Esophagus squamous epithelium (tissue), 5 donors: Measurements from ENCODE around the gene SURF1. TPM values are rescaled to one million over a fixed set of nuclear protein-coding genes. Genes with fewer than 3 reads are reported as not detected.

Source experiments
- DNase-seq: peaks from one replicate; lab custom pipeline; 2025; lab: John Stamatoyannopoulos, UW
- H3K27ac ChIP-seq, 4 donors: fragments of 200-600 bp; sonication (generic); one replicate each; pipeline ENCODE4 v1.5.1; 2016 to 2019; ENCODE audit warnings: mild to moderate bottlenecking in 1 of 4
- H3K27me3 ChIP-seq, 4 donors: fragments of 200-600 bp; sonication (generic); 1 replicate in 3 of 4; 2 replicates in 1 of 4; pipeline versions ENCODE4 v1.5.1 to v1.6.0; 2017 to 2021; ENCODE audit warnings: antibody characterized with exemption in 1 of 4
- H3K36me3 ChIP-seq, 3 donors: fragments of 200-600 bp; sonication (generic); one replicate each; pipeline ENCODE4 v1.5.1; 2016 to 2019
- H3K4me1 ChIP-seq, 3 donors: fragments of 200-600 bp; sonication (generic); one replicate each; pipeline ENCODE4 v1.5.1; 2017 to 2019
- H3K4me3 ChIP-seq, 4 donors: fragments of 200-600 bp; sonication (generic); 1 replicate in 3 of 4; 2 replicates in 1 of 4; pipeline ENCODE4 v1.5.1; 2016 to 2019; ENCODE audit warnings: mild to moderate bottlenecking in 2 of 4, moderate library complexity in 1 of 4
- H3K9me3 ChIP-seq, 3 donors: fragments of 200-600 bp; sonication (generic); one replicate each; pipeline ENCODE4 v1.5.1; 2016 to 2019
- POLR2A ChIP-seq, 4 donors: fragments of 450-650 bp; IDR thresholded peaks; one replicate each; pipeline ENCODE4 v1.6.1; 2017; ENCODE audit warnings: antibody characterized with exemption in 4 of 4, mild to moderate bottlenecking in 4 of 4, moderate library complexity in 3 of 4
- WGBS, 2 donors: methylation state at CpG; one replicate each; pipeline ENCODE4 v1.1.5; 2018; 5-methylcytosine and 5-hydroxymethylcytosine counted together
- intact Hi-C: fragments of 100-400 bp; cut with DNase I; formaldehyde crosslinking; loops from one replicate; pipeline ENCODE4 v1.15.0; 2022
- total RNA-seq, 4 donors: library from RNA; depleted of rRNA; stranded (reverse); fragments of >200 nt; gene quantifications; one replicate each; pipeline ENCODE4 v1.1.0, GENCODE V29; 2016
- TF ChIP-seq, protein P1 (sequence below), 6 experiments: fragments of 450-650 bp in 4 of 6; fragments of 200-600 bp in 2 of 6; sonication (generic) in 2 of 6; IDR thresholded peaks; one replicate each; pipeline ENCODE4 v1.5.1; 2016 to 2019; ENCODE audit warnings: antibody characterized with exemption in 6 of 6, mild to moderate bottlenecking in 4 of 6, moderate library complexity in 4 of 6
- donor health status: DM: yes; HTN: yes; CAD: no.

The SURF1 gene
- total RNA-seq, 4 donors from 2014 or later, result 18.2 to 44.7 (median 32.0) TPM

DNA sequence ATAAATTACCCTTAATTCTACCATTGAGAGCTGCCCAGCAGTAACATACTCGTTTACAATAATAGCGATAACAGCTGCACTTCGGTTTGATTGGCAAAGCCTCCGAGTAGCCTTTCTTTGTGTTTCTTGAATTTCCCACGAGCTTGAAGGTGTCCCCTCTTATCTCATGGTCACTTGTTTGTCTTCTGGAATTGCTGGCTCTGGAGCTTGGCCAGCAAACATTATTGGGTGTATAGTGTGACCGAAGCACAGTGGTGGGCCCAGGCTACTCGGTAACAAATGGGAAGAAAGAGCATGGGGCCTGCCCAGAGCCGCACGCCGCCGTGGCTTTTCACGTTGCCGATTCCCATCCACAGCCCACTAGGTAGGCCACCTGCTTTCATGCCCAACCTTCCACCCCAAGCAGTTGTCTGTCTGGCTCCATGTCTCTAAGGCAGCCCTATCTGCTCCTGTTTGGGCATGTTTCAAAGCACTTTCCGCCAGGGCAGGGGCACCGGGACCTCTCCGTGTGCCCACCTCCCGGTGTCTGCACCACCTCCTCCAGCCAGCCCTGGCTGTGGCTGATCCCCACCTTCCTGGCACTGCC is 28.5 kb upstream of the SURF1 start:
- WGBS, 2 donors, result 86 to 90% methylated on average over 17 of the region's 17 CpGs
- TF ChIP-seq, protein P1, sequence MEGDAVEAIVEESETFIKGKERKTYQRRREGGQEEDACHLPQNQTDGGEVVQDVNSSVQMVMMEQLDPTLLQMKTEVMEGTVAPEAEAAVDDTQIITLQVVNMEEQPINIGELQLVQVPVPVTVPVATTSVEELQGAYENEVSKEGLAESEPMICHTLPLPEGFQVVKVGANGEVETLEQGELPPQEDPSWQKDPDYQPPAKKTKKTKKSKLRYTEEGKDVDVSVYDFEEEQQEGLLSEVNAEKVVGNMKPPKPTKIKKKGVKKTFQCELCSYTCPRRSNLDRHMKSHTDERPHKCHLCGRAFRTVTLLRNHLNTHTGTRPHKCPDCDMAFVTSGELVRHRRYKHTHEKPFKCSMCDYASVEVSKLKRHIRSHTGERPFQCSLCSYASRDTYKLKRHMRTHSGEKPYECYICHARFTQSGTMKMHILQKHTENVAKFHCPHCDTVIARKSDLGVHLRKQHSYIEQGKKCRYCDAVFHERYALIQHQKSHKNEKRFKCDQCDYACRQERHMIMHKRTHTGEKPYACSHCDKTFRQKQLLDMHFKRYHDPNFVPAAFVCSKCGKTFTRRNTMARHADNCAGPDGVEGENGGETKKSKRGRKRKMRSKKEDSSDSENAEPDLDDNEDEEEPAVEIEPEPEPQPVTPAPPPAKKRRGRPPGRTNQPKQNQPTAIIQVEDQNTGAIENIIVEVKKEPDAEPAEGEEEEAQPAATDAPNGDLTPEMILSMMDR (IDR thresholded peaks at IDR 0.05), result no peak
- no peak for TF ChIP-seq POLR2A (IDR thresholded peaks at IDR 0.05)
- peaks cover 0 to 9% (median 0%) of the 10 kb centered on the region in 4 donors for H3K27me3 ChIP-seq
- no peaks in the 10 kb centered on the region for H3K36me3 ChIP-seq
- peaks cover 6 to 18% (median 9%) of the 10 kb centered on the region in 3 donors for H3K4me1 ChIP-seq
- DNase-seq, result no peak
- H3K4me3 ChIP-seq, result no peak overlapping the region
- H3K27ac ChIP-seq, result no peak overlapping the region
- no peaks in the 10 kb centered on the region for H3K9me3 ChIP-seq
- intact Hi-C loops, result no loop called here

DNA sequence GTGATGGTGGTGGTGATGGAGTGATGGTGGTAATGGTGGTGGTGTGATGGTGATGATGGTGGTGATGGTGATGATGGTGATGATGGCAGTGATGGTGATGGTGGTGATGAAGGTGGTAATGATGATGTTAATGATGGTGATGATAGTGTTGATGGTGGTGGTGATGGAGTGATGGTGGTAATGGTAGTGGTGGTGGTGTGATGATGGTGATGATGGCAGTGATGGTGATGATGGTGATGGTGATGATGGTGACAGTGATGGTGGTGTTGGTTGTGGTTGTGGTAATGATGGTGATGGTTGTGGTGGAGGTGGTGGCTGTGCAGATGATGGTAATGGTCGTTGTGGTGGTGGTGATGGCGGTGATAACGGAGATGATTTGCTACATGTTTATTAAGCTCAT is 27.2 kb upstream of the SURF1 start:
- intact Hi-C loops, result no loop called here
- TF ChIP-seq, protein P1 (IDR thresholded peaks at IDR 0.05), result no peak
- no peak for TF ChIP-seq POLR2A (IDR thresholded peaks at IDR 0.05)

DNA sequence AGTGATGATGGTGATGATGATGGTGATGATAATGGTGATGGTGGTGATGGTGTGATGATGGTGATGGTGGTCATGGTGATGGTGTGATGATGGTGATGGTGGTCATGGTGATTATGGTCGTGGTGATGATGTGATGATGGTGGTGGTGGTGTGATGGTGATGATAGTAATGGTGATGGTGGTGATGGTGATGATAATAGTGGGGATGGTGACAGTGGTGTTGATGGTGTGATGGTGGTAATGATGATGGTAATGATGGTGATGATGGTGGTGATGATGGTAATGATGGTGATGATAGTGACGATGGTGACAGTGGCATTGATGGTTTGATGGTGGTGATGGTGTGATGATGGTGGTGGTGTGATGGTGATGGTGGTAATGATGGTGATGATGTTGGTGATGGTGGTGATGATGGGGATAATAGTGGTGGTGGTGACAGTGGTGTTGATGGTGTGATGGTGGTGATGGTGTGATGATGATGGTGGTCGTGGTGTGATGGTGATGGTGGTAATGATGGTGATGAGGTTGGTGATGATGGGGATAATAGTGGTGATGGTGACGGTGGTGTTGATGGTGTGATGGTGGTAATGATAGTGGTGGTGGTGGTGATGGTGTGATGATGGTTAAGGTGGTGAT is 26.3 kb upstream of the SURF1 start:
- peaks cover 6 to 32% (median 6%) of the 10 kb centered on the region in 3 donors for H3K4me1 ChIP-seq
- no peak for TF ChIP-seq POLR2A (IDR thresholded peaks at IDR 0.05)
- TF ChIP-seq, protein P1 (IDR thresholded peaks at IDR 0.05), result no peak
- intact Hi-C loops, result no loop called here
- no peak for DNase-seq
- WGBS, 2 donors, result 76 to 85% methylated on average over 4 of the region's 4 CpGs
- no peaks in the 10 kb centered on the region for H3K27me3 ChIP-seq
- no peak overlapping the region for H3K27ac ChIP-seq
- H3K36me3 ChIP-seq, result no peaks in the 10 kb centered on the region
- no peak overlapping the region for H3K4me3 ChIP-seq
- H3K9me3 ChIP-seq, result no peaks in the 10 kb centered on the region

More for the DNA sequence above, 27.2 kb upstream of the SURF1 start:
- no peaks in the 10 kb centered on the region for H3K36me3 ChIP-seq
- DNase-seq, result no peak
- WGBS, 2 donors, result 88 to 90% methylated on average over 3 of the region's 3 CpGs
- H3K27me3 ChIP-seq, result no peaks in the 10 kb centered on the region
- H3K4me3 ChIP-seq, result no peak overlapping the region
- H3K27ac ChIP-seq, result no peak overlapping the region
- peaks cover 6 to 32% (median 9%) of the 10 kb centered on the region in 3 donors for H3K4me1 ChIP-seq
- no peaks in the 10 kb centered on the region for H3K9me3 ChIP-seq

DNA sequence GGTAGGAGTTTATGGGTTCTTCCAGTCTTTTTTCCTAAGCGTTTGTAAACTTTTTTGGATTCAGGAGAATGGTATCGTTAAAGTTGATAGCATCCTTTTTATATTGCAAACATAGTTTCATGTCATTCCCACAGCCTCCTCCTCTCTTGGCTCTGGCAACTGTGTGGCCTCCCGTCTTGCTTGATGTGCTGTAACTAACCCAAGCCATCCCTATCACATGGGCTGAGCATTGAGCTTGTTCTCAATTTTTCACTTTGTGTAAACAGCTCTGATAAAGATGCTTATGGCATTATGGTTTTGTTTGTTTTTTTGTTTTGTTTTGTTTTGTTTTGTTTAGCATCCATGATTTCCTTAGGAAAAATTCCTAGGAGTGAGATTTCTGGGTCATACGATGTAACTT is 24.4 kb upstream of the SURF1 start:
- intact Hi-C loops, result no loop called here

More for the DNA sequence above, 24.4 kb upstream of the SURF1 start:
- H3K9me3 ChIP-seq, result no peaks in the 10 kb centered on the region
- H3K4me3 ChIP-seq, result no peak overlapping the region
- peaks cover 0 to 38% (median 11%) of the 10 kb centered on the region in 3 donors for H3K4me1 ChIP-seq
- DNase-seq, result no peak
- TF ChIP-seq POLR2A (IDR thresholded peaks at IDR 0.05), result no peak
- TF ChIP-seq, protein P1 (IDR thresholded peaks at IDR 0.05), result no peak
- no peaks in the 10 kb centered on the region for H3K36me3 ChIP-seq
- no peaks in the 10 kb centered on the region for H3K27me3 ChIP-seq
- WGBS, 2 donors, result 87% methylated on average over 4 of the region's 4 CpGs
- no peak overlapping the region for H3K27ac ChIP-seq
